ENCODE data around the gene STAC.
"Not testable (repeated sequence)": the region's sequence is repeated elsewhere in the genome, so short reads cannot be mapped to it uniquely, and the experiment has no call there.

The STAC gene

DNA sequence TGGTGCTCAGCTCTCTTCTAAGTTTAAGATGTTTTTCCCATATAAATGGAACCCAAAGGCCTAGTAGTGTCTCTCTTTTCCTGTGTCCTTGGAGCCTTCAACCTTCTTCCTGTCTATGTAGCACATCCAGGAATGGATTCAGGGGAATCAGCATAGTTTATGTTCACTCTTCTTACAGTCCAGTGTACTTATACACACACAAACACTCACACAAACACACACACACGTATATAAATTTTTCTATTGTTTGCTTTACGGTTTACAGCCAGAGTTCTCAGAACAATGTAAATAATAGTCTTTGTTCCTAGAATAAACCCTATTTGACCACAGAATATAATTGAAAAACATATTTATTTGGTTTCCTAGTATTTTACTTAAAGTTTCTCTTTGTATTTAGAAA, 36.9 kb downstream of the STAC start:
- DNase-seq, result no peak

DNA sequence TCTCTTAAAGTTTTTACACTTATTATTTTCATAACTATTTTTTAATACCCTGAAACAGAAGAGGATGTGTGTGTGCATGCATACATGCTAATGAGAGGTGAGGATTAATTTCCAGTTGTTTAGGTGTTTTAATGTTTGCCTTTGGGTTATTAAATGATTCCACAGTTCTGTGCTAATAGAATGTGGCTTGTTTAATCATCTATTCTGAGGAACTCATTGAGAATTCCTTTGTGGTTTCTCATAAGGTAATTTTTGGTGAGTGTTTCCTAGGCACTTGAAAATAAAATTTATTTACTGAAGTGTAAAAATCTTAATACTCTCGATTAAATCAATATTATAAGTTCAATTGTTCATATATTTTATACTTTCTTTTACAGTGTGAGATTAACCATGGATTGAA, 38.0 kb downstream of the STAC start:
- no peak for DNase-seq

DNA sequence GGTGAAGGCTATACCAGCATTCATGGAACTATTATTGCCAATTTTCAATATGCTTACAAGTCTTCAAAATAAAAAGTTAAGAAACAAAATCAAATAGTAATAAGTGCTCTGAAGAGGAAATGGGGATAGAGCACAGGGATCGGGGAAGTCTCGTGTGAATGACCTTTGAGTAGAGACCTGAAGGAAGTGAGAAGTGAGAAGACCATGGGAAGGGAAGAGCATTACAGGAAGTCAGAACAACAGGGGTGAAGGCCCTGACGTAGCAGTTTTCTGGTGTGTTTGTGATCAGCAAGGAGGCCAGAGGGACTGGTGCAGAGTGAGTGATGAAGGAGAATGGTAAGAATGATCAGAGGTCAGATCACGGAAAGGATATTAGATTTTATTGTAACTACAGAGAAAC, 48.1 kb downstream of the STAC start:
- DNase-seq, result no peak

DNA sequence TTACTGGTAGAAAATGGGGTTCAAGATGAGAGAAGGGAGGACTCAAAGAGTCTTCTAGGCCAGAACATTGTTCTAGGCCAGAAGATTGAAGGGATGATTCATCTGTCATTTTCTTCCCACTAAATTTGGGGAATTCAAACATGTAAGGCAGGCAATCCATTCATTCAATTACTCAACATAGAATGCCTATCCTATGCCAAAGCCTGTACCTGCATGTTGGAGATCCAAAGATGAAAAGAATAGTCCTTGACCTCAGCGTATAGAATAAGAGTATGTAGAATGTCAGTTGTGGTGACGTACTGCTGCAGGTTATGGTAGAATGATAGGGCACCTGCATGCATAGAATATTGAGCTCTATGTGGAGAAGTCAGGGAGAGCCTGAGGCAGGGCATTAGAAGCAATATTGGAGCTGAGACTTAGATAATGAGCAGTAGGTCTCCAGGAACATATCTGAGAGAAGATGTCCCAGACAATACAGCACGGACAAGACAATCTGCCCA, 49.7 kb downstream of the STAC start:
- DNase-seq, result no peak

DNA sequence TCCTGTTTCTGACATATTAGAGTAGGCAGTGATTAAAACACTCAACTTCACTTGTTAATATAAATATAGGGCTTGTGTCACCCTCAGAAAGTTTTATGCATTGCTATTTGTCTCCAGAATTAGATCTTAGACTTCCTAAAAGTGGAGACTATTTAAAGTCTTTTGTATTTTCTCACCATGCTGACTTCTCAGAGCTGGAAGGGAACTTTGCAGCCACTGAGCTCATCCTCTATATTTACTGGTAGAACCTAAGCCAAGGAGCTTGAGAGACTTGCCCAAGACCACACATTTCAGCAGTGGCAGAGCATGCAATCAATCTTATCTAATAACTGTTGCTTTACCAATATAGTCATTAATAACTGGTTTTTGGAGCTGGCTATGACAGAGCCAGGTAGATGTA, 53.2 kb downstream of the STAC start:
- no peak for DNase-seq

DNA sequence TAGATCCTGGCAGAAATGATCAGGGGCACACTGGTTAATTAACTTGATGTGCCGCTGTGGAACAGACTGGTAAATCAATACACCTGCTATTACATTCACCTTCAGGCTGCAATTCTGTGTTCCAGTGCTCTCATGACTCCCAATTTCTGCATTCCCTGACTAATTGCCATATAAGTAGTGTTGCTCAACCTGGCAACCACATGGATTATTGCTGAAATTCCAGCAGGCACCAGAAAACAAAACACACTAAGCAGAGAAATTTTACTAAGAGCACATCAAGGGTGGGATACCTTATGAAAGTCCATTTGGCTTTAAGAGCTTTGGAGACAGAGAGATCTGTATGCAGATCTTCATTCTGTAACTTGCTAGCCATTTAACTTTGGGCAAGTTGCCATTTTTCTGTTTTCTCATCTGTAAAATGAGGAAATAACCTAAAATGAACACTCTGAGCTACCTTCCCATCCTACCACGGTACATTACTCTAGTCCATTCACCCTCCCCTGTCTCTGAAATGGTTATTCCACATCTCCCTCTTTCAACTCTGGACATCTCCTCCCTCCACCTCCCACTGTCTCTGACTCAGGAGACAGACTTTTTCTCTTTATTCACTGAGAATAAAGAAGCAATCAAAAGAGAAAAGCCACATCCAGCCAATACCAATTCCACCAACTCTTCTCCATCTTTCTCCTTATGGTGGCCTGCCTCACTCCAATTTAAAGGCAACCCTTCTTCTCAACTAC, 54.6 kb downstream of the STAC start:
- DNase-seq, result no peak

DNA sequence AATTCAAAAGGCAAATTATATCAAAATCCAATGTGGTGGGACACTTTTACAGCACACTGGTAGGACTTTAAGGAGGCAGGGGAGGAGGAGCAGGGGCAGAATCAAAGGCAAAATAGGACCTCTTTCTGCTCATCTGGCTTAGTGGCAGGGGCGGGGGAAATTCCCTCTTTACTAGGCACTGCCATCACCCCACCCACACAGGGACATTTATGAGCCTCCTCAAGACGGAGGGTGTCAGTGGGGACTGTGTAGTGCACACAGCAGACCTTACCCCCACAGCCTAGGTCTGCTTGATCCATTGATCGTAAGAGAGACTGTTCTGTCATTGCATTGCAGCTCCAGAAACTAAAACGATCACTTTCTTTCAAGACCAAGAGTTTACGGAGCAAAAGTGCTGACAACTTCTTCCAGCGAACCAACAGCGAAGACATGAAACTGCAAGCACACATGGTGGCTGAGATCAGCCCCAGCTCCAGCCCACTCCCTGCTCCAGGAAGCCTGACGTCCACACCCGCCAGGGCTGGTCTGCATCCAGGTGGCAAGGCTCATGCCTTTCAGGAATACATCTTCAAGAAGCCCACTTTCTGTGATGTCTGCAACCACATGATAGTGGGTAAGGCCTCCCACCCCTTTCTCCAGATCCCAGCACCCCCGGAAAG, 62.9 kb downstream of the STAC start:
- no peak for DNase-seq

DNA sequence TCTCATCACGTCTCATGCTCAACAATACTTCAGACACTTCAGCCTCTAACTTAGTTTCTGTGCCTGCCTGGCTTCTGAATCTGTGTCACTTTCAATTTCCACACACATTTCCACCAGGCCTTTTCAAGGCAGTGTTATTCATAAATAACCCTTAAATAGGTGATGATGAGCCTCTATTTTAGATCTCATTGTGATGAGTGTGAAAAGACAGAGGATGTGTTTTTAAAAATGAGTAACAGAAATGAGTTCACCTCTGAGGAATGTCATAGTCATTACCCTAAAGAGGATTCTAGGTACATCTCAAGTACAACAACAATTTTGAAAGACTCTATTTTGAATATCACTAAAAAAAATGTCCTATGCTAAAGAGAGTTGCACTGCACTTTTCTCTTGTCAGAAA, 64.6 kb downstream of the STAC start:
- no peak for DNase-seq

DNA sequence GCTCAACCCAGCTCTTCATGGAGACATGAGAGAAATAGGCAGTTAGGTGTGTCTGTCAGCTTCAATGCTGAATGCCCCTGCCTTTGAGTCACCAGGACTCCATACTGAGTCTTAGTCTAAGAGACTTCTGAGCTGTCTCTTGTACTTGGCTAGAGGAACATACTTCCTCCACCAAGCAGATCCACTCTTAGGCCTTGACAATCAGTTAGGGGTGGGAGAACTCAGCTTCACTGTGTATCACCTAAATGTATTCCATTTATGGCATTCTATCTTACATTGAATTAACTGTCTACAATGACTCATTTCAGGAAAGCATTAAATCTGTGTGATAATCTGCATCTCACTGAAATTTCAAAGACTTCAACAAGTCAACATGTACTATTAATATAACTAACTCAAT, 66.0 kb downstream of the STAC start:
- DNase-seq, result no peak

DNA sequence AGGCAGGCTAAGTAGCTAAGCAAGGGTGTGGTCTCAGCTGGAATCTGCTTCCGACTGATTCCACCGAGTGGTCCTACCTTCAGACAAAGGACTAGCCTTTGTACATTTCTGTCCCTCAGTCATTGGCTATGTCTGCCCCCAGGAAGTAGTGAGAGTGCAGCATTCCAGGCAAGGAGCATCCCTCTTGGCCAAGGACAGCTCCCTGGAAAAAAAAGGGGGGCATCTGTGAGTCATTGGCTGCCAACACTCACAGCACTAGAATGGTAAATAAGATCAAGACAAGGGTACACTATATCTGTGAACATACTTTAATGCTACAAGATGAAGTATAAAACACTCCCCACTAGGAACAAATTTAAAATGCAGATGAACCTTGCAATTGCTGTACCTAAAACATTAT, 66.8 kb downstream of the STAC start:
- no peak for DNase-seq

DNA sequence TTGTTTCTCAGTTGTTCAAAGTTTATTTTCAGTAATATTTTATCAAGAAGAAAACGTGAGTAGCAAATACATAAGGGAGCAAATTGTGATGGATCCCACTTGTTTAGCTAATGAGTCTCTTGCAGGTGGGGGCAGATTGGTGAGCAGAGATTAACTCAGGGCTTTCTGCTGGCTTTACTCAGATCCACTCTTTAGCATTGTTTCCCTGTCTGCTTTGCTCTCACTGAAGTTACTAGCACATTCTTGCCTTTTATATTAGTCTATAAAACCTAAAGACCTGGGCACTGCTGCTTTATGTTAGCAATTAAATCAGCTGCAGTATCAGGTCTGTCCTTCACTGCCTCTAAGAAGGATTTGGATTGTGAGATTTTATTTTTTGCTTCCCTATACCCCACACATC, 71.5 kb downstream of the STAC start:
- DNase-seq, result no peak

DNA sequence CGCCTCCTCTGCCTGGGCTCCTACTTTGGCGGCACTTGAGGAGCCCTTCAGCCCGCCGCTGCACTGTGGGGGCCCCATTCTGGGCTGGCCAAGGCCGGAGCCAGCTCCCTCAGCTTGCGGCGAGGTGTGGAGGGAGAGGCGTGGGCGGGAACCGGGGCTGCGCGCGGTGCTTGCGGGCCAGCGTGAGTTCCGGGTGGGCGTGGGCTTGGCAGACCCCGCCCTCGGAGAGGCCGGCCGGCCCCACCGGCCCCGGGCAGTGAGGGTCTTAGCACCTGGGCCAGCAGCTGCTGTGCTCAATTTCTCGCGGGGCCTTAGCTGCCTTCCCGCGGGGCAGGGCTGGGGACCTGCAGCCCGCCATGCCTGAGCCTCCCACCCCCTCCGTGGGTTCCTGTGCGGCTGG, 72.9 kb downstream of the STAC start:
- DNase-seq, result not testable (repeated sequence)

DNA sequence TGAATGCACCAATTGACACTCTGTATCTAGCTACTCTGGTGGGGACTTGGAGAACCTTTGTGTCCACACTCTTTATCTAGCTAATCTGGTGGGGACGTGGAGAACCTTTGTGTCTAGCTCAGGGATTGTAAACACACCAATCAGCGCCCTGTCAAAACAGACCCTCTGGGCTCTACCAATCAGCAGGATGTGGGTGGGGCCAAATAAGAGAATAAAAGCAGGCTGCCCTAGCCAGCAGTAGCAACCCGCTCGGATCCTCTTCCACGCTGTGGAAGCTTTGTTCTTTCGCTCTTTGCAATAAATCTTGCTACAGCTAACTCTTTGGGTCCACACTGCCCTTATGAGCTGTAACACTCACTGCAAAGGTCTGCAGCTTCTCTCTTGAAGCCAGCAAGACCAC, 73.6 kb downstream of the STAC start:
- not testable (repeated sequence) for DNase-seq

DNA sequence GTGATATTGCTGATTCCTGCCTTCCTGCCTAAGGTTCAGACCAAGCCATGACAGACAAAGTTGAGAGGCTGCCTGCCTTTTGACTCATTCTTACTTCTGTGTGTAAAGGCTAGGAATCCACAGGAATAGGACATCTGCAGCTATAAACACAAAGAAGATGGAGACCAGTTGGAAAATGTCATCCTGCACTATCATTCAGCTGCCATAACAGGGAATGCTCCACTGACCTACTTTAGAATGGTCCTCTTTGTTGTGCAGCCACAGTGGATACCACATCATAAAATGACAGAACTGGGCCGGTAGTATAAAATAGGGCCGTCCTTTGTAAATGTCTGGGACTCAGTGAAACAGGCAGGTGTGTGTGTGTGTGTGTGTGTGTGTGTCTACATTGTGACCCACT, 75.1 kb downstream of the STAC start:
- no peak for DNase-seq

DNA sequence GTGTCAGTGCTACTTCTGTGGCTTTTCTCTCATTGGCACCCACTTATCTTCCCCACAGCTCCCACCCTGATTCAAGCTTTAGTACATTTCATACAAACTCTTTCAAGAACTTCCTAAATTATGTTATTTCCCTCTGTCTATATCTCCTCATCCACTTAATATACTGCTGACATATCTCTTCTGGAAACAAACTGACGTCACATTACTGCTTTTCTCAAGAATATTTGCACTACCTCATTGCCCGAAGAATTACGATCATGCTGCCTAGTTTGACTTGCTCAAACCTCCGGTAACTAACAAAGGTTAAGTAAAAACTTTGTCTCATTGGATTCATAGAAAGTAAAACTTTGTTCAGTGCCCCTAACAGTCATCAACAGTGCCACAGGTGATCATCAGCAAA, 76.5 kb downstream of the STAC start:
- no peak for DNase-seq

DNA sequence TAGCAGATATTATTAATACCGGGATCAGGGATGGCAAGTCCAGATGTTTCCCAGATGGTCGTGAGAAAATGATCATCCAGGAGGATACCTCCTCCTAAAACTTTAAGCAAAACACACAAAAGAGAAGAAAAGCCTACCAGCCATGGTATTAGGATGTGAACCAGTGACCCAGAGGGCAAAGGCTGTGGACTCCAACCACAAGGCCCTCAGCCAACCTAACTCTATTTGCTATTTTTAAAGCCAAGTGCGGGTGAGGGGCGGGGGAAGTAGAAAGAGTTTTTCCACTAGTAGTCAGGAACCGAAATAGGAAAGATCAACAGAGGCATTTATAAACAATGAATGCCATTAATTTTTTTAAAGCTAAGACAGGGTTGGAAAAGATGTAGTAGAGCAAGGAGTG, 77.4 kb downstream of the STAC start:
- DNase-seq, result no peak

DNA sequence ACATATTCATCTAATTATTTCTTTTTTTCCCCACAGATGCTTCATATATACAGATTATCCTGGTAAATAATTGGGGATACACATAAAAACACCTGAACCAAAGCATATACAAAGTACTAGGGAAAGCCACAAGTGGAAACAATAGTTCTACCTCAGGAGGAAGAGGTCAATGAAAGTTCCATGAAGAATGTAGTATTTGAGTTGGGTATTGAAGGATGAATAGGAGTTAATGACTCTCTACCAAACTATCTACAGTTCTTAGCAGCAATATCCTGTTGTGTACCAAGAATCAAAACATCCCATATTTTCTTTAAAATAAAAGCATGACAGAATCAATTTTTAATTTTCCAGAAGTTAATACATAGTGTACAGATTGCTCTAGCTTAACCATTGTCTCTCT, 78.9 kb downstream of the STAC start:
- no peak for DNase-seq

DNA sequence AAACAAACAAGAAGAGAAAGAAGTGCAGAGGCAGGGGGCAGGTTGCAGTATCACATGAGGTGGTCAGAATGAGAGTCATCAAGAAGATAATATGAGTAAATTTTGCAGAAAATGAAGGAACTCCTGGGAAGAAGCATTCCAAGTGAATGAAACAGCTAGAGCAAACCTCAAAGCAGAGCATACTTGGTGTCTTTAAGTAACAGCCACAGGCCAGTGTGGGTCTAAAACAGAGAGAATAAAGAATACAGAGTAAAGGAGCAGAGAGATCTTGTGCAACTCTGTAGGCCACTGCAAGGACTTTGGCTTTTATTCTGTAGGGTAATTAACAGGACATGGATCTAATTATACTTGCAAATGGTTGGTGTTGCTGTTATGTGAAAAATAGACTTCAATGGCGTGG, 81.3 kb downstream of the STAC start:
- DNase-seq, result no peak

DNA sequence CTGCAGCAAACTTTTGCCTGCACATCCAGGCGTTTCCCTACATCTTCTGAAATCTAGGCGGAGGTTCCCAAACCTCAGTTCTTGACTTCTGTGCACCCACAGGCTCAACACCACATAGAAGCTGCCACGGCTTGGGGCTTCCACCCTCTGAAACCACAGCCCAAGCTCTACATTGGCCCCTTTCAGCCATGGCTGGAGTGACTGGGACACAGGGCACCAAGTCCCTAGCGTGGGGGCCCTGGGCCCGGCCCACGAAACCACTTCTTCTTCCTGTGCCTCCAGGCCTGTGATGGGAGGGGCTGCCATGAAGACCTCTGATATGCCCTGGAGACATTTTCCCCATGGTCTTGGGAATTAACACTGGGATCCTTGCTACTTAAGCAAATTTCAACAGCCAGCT, 91.7 kb downstream of the STAC start:
- not testable (repeated sequence) for DNase-seq

DNA sequence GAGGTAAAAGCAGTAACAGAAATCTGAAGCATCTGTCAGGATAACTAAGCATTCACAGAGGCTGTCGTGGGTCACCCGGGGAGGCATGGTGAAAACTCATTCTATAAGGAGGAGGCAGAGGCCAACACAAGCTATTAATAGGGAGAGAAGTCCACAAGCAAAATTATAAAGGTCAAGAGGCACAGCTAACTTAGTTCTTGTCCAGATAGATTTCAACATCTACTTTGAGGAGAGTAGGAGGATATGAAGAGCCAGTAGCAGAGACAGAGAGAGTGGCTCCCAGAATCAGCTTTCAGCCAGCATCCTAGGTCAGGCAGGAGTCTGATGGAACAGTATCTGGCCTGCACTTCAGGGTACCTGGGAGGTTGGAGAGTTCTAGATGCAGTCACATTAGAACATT, 95.3 kb downstream of the STAC start:
- DNase-seq, result no peak

DNA sequence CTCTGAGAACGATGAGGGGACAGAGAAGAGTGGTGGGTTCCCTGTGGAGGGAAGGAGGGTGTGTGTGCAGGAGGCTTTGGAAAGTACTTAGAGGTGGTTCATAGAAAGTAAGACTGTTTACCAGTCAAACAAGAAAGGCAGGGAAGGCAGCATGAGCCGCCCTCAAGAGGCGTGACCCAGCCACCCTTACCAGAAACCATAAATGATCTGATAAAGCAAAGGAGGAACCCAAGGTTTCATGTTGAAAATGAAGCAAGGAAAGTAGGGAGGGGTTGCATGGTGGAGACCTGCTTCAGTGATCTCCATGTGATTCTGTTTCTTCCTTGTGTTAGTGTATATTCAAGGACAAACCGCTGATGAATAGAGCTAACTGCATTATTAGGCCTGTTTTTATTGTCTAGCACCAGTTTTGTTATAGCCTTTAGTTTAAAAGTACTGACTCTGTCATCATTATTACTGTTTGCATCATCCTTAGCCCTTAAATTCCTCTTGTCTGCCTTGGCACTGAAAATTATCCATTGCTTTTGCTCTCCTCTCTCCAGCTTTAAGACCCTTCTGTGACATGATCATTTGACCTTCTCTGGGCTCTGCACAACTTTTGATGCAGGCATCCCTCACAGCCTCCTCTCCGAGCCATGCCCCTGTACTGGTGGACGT, 96.1 kb downstream of the STAC start:
- no peak for DNase-seq

DNA sequence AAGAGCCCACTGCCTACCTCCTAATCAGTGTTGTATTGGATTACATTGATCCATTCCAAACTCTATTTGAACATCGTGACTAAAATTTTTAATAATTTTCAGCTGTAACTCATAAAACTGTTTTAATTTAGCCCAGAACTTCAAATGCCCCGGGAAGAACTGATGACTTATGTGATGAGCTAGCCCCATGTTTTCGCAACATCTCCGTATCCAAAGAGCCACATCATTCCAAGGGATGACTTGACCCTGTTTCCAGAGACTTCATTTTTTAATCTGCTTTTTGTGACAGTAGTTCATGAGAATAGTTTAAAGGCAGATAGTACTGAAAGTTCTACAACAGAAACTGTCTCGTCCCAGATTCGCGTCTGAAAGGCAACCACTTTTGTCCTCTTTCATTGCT, 97.4 kb downstream of the STAC start:
- DNase-seq, result no peak

DNA sequence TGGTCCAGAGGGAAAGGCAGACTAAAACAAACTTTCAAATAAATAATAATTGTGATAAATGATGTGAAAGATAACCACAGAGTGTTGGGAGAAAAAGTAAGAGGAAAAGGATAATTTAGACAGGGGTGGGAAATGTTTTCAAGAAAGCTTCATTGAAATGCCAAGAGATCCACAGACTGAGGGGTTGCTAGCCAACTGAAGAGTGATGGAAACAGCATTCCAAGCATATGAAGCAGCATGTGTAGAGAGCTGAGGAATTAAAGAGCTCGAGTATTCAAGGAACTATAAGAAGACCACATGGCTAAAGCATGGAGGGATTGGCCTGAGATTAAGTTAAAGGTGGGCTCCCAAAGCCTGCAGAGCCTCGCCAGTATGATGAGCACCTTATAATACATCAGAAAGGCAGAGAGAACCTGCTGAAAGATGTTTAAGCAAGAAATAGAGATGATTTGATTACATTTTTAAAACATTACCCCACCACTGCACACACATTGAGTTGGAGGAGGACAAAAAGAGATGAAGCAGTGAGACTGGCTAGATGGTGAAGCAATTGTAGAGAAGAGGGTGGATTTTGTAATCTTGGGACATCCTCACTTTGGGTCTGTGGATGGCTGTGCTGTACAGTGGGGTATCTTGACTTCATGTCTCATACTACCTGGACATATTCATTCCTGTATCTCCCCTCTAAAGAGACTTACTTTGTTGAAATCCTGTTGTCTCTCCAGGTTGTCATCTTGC, 100.8 kb downstream of the STAC start:
- DNase-seq, result no peak

DNA sequence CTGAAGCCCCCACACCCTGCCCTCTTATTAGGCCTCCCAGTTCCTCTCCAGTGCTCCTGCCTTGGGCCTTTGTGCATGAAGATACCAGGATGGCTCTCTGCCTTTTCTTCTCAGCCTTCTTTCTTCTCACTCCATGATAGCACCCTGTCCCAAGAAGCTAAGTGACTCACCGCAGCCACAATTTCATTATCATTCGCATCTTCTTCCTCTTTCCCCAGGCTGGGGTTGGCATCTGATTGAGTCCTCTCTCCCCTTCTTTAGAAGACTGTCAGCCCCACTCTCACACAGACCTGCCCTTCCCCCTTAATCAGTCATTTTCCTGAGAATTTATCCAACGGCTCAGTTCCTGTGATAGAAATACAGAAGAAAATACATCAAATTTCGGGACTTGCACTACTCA, 102.0 kb downstream of the STAC start:
- DNase-seq, result no peak

Data from NCI-H69 (cell line).